Astrocyte of the cerebellum (primary cell): ENCODE measurements around the gene GIMAP8.
"Not testable (repeated sequence)": the region's sequence is repeated elsewhere in the genome, so short reads cannot be mapped to it uniquely, and the experiment has no call there.

Experiments used
- DNase-seq: peaks from one replicate; pipeline ENCODE4 v3.0.0-alpha.2; 2011; ENCODE audit warnings: low read depth
- H3K4me3 ChIP-seq: 2 replicates; pipeline ENCODE4 v1.5.1; 2011; ENCODE audit warnings: mild to moderate bottlenecking, low read depth, low read length, moderate library complexity
- in situ Hi-C: cut with HindIII; loops from 2 replicates; pipeline ENCODE4 v1.10.0; 2017; ENCODE audit warnings: low sequenced_read_pairs
- TF ChIP-seq, protein P1 (sequence below): IDR thresholded peaks from 2 replicates; pipeline ENCODE4 v1.5.1; 2012; ENCODE audit warnings: low read length, low read depth, moderate library complexity, mild to moderate bottlenecking; ENCODE audit errors: missing control alignments

GIMAP8 gene

DNA sequence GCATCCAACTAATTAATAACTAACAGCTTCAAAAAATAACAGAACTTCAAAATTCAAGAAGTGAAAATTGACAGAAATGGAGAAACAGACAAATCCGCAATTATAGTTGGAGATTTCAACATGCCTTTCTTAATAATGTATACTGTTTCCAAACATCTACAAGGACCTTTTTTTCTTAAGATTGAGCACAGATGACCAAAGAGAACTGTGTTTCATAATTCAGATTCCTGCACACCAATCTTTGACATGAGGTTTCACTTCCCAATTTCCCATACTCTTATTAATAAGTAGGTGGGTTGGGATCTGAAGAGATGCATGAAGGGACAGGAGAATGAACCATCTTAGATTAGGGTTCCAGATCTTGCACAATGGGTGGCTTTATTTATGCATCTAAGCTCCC lies 39.4 kb downstream of the GIMAP8 start:
- in situ Hi-C loops = no loop called here
- H3K4me3 ChIP-seq = no peak overlapping the region
- TF ChIP-seq, protein P1, sequence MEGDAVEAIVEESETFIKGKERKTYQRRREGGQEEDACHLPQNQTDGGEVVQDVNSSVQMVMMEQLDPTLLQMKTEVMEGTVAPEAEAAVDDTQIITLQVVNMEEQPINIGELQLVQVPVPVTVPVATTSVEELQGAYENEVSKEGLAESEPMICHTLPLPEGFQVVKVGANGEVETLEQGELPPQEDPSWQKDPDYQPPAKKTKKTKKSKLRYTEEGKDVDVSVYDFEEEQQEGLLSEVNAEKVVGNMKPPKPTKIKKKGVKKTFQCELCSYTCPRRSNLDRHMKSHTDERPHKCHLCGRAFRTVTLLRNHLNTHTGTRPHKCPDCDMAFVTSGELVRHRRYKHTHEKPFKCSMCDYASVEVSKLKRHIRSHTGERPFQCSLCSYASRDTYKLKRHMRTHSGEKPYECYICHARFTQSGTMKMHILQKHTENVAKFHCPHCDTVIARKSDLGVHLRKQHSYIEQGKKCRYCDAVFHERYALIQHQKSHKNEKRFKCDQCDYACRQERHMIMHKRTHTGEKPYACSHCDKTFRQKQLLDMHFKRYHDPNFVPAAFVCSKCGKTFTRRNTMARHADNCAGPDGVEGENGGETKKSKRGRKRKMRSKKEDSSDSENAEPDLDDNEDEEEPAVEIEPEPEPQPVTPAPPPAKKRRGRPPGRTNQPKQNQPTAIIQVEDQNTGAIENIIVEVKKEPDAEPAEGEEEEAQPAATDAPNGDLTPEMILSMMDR = no peak
- DNase-seq = no peak

- in situ Hi-C loops, DNase-seq, H3K4me3 ChIP-seq: not testable (repeated sequence)
Measured at GRCh38 chr7:150493442-150493841, 43.0 kb downstream of the GIMAP8 start.

- no peak overlapping the region for H3K4me3 ChIP-seq
- no peak for DNase-seq
- TF ChIP-seq, protein P1 = no peak
- in situ Hi-C loops = no loop called here
Measured at GRCh38 chr7:150502519-150502918, 52.1 kb downstream of the GIMAP8 start.

DNA sequence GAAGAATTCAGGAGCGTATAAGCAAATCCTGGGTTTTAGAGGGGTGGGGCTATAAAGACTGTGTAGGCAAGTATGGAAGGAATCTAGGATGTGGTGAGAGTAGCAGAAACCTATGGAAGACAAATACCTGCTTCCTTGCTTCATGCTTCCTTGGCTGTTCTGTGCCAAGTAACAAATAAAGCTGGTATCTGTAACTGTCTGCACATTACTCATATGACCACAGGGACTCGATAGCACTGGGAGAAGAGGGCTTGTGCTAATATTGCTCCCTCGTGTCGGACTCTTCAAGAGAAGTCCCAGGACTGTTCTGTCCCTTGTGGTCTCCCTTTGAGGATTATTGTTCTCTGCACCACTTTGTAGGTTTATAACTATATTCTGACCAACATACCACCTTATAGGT lies 52.7 kb downstream of the GIMAP8 start:
- no peak for DNase-seq
- no peak overlapping the region for H3K4me3 ChIP-seq
- in situ Hi-C loops = no loop called here
- TF ChIP-seq, protein P1 = no peak

GRCh38 chr7:150503581-150503980 lies 53.2 kb downstream of the GIMAP8 start:
- H3K4me3 ChIP-seq = no peak overlapping the region
- in situ Hi-C loops = no loop called here
- no peak for DNase-seq
- TF ChIP-seq, protein P1 = no peak

GRCh38 chr7:150507947-150508602 lies 57.6 kb downstream of the GIMAP8 start:
- no peak overlapping the region for H3K4me3 ChIP-seq
- in situ Hi-C loops = no loop called here
- no peak for DNase-seq
- TF ChIP-seq, protein P1 = no peak

- TF ChIP-seq, protein P1 = no peak
- H3K4me3 ChIP-seq = no peak overlapping the region
- no peak for DNase-seq
- in situ Hi-C loops = no loop called here
Measured at GRCh38 chr7:150511048-150511447, 60.6 kb downstream of the GIMAP8 start.
